Stimulated activated CD8-positive, alpha-beta memory T cell treated with anti-CD3 and anti-CD28 coated beads, Interleukin-15, amount 100 ng/mL, for 4 hours (primary cell): Measurements from ENCODE around the gene KLHL42.
"Not testable (repeated sequence)": the region's sequence is repeated elsewhere in the genome, so short reads cannot be mapped to it uniquely, and the experiment has no call there.

Experiments
- DNase-seq, 2 donors: peaks; one replicate each; pipeline ENCODE4 v3.0.0-alpha.2; 2020; ENCODE audit warnings: low read depth in 2 of 2

Gene KLHL42, protein sequence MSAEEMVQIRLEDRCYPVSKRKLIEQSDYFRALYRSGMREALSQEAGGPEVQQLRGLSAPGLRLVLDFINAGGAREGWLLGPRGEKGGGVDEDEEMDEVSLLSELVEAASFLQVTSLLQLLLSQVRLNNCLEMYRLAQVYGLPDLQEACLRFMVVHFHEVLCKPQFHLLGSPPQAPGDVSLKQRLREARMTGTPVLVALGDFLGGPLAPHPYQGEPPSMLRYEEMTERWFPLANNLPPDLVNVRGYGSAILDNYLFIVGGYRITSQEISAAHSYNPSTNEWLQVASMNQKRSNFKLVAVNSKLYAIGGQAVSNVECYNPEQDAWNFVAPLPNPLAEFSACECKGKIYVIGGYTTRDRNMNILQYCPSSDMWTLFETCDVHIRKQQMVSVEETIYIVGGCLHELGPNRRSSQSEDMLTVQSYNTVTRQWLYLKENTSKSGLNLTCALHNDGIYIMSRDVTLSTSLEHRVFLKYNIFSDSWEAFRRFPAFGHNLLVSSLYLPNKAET

DNA sequence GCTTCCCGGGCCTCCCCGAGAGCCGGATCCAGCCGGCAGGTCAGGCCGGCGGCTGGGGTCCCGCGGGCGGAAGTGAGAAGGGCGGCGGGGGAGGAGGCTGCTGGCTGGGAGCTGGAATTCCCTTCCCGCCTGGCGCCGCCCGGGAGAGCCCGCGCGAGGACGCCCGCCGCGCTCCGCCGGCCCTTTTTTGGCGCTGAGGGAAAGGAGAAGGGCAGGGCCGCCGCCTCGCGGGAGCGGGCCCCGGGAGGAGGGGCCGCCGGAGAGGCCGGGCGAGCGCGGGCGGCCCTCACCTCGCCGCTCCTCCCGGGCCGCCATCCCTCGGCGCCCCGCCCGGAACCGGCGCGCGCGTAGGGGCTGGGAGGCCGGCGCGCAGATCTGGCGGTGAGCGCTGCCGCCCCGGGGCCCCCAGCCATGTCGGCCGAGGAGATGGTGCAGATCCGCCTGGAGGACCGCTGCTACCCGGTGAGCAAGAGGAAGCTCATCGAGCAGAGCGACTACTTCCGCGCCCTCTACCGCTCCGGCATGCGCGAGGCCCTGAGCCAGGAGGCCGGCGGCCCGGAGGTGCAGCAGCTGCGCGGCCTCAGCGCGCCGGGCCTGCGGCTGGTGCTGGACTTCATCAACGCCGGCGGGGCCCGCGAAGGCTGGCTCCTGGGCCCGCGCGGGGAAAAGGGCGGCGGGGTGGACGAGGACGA is at the start of gene KLHL42, which contains the start of gene MANSC4:
TSS of gene KLHL42 (plus strand) at position 314 of the 692 bp plus-strand sequence. CDS start at position 412, 98 bp downstream.
TSS of gene MANSC4 (minus strand) at position 317 of the 692 bp plus-strand sequence. CDS start 8,960 bp downstream, outside the sequence.
- peak; percentile 25 to 37 for DNase-seq

DNA sequence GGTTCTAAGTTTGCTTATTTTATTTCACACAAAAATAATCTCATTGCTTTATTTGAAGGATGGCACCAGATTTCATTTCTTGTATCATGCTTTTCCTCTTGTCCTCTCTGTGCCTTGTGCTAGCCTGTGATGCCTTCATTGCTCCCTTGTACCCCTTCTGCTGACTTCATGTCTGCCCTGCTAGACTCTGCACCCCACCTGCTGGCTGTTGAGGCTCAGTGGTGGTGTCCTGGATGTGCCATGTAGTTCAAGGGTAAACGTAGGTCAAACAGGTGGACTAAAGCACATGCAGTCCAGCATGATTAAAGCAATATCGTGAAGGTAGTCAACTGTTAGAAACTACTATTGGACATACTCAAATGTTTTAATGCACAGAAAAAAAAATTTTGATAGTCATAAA is 47.8 kb upstream of the KLHL42 start:
- no peak for DNase-seq

DNA sequence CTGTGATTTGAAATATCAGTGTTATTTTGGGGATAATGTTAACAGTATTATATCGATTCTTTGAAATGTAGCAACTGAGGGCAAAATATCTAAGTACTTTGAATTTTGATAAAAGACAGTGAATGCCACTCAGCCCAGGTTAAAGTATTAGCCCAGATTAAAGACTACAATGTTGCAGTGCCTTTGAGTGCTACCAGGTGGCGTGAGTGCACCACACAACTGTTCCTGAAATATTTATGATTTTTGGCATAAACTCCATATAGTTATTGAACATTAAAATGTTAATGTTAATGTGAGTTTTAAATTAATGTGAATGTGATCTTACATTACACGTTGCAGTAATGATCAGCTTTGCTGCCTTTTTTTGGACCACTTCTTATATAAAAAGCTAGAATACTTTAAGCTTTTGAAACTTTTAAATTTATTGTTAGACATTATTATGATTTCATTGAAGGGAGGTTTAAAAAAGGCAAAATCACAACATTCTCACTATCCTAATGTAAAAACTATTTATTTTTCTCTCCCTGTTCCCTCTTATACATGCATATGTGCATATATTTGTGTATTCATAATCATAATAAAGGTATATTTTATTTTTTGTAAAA is 46.9 kb upstream of the KLHL42 start:
- DNase-seq, result no peak

DNA sequence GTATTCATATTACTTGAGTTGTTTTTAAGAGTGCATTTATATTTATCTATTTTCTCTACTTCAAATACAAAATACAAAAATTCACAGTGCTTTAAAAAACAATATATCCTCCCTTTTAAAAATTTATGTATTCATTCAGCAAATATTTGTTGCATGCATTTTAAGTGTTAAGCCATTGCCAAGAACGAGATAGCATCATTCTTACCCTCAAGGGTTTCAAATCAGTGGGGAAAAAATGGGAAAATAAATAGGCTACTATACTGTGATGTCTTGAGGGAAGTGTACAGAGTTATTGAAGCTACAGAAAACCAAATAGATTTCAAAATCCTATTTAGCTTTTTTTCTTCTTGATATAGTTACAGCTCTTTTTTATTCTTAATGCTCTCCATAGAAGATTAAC is 46.2 kb upstream of the KLHL42 start:
- DNase-seq, result no peak

DNA sequence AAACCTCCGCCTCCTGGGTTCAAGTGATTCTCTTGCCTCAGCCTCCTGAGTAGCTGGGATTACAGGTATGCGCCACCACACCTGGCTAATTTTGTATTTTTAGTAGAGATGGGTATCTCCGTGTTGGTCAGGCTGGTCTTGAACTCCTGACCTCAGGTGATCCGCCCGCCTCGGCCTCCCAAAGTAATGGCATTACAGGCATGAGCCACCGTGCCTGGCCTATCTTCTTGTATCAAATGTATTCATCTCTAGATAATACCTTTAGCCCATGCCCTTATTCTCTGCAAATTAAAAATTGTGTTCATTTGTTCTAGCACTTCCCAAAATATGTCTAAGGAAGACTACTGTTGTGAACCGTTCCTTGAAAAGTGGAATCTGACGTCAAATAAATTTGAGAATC is 45.7 kb upstream of the KLHL42 start:
- DNase-seq, result not testable (repeated sequence)

DNA sequence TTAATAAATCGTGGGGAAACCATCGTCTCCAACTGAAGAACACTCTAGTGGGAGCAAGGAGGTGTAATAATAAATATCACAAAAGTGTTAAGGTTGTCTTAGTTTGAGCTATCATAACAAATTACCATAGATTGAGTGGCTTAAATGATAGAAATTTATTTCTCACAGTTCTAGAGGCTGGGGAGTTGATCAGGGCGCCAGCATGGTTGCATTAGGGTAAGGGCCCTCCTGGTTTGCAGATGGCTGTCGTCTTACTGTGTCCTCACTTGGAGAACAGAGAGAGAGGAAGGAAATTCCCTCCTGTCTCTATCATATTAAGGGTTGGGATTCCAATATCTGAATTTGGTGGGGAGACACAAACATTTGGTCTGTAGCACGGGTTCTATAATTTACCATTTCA is 36.4 kb upstream of the KLHL42 start:
- DNase-seq, result no peak

DNA sequence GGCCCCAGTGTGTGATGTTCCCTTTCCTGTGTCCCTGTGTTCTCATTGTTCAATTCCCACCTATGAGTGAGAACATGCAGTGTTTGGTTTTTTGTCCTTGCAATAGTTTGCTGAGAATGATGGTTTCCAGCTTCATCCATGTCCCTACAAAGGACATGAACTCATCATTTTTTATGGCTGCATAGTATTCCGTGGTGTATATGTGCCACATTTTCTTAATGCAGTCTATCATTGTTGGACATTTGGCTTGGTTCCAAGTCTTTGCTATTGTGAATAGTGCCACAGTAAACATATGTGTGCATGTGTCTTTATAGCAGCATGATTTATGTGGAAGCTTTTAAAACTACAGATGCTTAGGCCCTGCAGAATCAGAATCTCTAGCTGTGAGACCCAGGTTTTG is 34.3 kb upstream of the KLHL42 start:
- not testable (repeated sequence) for DNase-seq

DNA sequence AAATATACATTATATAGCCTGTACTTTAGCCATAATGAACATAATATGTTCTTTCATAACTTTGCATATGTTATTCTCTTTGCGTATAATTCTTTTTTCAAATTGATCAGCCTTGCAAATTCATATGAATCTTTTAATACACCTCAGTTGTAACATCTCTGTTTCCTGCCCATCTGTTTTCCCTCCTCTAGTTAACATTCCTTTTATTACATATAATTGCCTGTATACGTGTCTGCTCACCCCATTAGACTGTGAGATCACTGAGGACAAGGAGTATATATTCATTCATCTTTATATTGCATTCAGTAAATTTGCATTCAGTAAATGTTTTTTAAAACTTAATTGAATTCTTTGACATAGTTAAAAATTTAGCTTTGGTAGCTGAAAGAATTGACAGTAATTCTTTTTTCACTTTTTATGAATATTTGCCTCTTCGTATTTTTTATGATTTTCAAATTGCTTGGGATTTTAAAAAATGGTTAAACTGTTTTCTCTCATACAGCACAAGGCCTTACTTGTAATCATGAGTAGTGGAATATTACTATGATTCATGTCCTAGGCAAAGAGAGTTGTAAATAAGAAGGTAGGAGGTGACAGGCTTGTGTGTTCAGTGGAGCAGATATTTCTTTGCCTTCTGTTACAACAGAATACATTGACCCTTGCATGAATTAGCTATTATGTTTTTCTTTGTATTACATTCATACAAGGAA is 32.8 kb upstream of the KLHL42 start:
- DNase-seq, result no peak

DNA sequence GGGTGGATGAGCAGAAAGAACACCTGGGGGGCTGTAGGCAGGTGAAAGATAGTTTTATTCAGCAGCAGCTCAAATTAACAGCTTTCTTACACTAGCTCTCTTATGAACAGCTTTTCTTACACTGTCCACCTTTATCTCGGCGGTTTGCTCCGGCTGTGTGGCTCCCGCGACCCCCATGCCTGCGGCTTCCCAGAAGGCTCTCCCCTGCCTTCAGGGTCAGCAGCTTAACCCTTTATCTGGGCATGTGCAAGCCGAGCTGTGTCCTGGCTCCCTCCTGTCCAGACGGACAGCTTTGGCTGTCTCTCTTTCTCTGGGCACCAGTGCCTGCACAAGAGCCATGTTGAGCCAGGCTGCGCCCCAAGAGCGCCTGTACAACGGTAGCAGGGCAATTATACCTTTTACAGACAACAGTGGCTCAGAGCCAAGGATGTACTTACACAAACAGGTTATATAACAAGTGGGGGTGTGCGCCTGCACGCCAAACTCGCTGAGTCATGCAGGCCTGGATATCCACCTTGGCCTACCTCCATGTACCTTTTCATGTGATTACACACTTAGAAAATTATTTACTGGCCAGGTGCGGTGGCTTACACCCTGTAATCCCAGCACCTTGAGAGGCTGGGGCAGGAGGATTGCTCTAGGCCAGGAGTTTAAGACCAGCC is 28.5 kb upstream of the KLHL42 start:
- DNase-seq, result no peak

DNA sequence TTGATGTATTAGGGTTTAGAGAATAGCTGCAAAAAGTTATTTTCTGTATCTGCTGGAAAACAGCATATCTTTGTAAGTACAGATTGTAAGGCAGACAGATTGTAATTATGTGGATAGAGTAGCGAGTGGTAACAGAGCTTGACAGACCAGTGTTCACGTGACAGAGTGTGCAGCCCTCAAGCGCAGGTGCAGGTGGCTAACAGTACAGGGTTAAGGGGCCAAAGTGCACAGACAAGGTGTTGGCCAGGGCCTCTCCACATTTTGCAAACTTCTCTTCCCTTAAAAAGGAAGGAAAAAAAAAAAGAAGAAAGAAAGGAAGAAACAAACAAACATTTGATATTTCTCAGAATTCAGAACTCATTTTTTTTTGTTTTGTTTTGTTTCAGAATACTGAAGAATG is 25.2 kb upstream of the KLHL42 start:
- DNase-seq, result no peak

DNA sequence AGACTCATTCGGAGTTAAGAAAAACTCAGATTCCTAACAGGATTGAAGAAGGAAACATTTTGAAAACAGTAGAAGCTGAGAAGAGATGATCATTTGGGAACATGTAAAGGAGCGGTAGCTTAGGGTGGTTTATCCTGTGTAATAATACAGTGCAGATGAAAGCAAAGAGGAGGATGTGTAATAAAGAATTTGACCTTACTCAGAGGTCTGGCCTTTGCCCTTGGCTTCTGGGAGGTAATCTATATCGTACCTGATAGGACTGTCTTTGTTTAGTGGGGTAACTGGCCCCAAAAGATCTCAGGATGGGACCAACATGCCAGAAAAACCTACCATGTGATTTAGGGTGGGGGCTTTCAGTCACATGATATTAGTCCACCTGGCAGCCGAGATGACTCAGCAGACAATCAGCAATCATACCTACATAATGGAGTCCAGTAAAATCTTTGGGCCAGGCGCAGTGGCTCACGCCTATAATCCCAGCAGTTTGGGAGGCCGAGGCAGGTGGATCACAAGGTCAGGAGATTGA is 23.3 kb upstream of the KLHL42 start:
- DNase-seq, result no peak

DNA sequence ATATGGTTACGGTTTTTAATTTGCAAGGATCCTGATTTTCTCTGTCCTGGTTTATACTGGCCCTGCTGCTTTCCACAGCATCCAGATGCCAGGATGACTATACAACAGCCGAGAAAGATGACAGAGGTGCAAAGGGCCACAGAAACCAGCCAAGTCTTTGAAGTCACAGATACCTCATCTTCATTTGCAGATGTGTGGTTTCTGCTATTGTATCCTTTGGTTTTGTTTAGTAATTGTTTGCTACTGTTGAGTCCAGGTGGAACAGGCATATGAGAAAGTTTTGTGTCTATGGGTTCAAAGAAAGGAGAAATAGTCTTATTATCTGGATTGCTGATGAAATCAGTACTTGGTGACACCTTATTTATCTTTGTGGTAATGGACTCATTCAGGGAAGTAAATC is 17.3 kb upstream of the KLHL42 start:
- DNase-seq, result no peak

DNA sequence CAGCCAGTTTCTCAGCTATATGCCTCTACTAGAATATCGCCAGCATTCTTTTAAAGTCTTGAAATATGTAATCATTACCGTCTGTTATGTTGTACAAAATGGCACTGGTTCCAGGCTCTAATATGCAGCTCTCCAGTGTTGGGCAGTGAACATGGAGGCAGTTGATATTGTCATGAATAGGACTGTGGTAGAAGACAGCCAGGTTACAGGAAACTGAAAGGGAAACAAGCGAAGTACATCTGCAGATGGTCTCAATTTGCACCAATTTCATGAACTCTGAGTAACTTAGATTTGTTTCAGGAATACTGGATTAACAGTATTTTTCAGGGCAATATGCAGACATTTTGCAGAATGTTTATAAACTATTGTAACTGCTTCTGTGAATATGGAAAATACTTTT is 13.4 kb upstream of the KLHL42 start:
- DNase-seq, result no peak

DNA sequence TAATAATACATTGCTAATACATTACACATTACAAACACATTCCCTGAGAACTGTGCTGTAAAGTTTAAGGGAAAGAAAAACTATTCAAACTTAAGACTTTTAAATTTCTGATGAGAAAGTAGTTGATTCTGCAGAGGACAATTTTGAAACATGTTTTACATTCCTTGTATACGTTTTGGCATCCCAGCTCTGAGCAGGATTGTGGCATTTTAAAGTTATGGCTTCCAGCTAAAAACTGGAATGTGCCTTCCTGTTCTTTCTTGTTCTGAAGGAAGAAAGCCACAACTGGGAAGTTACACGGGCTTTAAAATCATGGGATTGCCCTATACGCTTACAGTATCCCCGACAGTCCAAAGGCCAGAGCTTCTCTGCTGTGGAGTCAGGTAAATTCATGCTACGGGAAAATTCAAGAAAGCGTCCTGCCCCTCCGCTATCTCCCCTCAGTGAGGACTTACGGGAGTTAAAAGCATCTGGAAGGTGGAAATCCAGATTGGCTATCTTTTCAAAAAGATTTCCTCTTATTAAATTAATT is 10.8 kb upstream of the KLHL42 start:
- DNase-seq, result no peak

DNA sequence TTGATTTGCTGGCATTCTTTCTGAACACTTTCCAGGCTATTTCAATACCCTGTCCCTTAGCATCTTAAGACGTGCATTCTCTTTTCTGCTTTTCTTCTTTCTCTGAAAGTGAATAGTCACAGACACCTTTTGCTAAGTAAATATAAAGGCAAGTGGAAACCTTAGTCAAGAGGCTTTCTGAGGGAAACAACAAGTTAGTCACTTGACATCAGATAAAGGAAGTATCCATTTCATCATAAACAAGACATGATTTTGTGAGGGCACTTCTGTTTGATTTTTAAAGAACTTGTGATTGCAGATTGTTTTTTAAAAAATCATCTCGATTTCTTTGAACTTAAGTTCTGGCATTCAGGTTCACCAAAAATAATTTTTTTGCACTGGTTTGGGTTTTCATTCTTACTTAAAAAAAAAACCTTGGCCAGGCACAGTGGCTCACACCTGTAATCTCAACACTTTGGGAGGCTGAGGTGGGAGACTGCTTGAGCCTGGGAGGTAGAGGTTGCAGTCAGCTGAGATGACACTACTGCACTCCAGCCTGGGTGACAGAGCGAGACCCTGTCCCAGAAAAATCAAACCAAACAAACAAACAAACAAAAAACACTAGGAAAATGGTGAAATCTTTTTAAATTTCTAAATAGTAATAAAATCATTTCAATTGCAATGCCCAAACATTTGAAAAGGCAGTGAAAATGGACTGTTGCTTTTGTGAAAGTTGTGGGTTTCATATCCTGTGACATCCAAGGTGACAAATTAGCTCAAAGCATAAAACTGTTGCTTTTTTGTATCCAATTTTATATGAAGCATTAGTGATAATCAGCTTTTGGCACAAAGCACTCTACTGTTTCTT is 8.3 kb upstream of the KLHL42 start:
- DNase-seq, result no peak

DNA sequence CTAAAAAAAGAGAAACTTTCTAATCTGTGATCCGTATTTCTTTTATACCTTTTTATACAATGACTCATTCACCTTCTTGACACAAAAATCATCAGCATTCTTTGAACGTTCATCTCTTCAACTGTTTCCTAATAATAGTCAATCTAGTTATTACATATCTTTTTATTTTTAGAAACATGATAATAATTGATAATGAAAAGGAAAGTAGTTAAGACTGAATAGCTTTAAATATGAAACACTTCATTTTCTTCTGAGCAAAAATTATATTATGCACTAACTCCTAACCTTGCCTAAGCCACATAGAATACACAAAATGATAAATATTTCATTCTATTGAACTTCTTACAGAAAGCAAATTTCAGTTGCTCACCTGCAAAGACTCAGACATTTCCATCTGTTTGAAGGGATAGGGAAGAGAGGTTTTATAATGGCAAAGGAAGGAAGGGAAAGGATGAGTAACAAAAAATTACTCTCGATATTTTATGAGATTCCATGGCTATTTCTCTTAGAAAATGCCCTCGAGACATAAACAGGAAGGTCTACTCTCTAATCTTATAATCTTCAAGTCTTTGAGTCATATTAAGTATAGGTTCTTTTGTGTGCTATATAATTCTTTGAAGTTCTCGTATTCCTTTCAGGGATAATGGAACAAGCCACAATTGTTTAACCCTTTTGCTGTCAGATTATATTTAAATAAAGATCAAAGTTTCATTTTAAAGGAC is 7.5 kb upstream of the KLHL42 start:
- no peak for DNase-seq

DNA sequence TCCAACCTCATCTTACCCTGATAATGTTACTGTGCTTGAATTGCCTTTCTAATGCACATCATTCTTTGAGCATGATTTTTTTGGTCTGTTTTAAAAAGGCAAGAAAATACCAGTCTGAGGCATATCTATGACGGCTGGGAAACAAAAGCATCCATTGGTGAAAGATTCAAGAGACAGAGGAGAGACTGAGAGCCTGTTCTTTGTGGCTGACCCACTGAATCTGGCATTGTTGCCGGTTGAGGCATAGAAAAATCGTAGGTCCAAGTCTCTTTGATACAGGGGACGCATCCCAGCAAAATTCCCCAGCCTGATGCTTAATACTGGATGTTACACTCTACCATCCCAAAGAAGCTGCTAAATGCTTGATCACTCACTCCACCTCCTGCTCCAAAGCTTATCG is 2.9 kb upstream of the KLHL42 start:
- DNase-seq, result no peak

DNA sequence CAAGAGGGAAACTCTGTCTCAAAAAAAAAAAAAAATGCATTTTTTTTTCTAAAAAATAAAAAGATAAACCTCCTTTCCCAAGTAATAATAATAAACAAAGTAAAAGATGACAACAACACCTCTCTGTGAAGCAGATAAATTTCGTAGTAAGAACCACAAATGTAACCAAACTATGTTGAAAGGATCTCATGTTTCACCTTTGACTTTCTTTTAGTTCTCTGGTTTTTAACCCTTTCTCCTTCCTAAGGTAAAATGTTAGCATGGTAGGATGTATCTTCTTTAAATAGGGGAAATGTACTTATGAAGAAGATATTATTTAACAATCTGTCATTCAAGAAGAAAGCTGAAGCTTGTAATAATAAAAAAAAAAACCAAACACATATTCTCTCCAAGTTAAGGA is 1.8 kb upstream of the KLHL42 start:
- no peak for DNase-seq

DNA sequence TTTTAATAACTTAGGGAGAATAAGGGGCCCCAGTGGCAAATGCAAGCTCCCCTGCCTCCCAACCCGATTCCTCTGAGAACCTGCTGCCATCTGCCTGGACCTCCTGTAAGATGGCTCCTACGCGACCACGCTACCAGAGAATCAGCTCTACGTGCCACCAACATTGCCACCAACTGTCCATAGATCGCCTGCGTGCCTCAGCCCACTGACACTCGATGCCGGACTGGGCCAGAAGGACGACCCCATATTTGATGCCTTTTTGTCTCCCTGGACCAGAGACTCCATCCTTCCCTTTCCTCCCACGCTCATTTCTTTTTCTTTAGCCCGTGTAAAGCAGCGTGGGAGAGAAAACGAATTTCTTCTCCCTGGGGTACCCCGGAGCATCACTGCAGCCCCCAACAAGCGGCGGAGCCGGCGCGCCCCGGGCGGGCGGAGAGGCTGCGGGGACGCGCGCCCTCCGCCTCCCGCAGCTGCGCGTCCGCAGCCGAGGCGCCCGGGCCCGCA is 565 bp upstream of the KLHL42 start:
- DNase-seq, result peak in 1 of 2 donors; percentile 0
